Peyer's patch (tissue), 4 donors: ENCODE results near the gene UBXN11.

Experiments
- CTCF ChIP-seq, 6 experiments: fragments of 450-650 bp in 4 of 6; fragments of 200-600 bp in 2 of 6; sonication (generic) in 1 of 6; IDR thresholded peaks; one replicate each; pipeline ENCODE4 v1.5.1; 2017 to 2019; ENCODE audit warnings: antibody characterized with exemption in 6 of 6, mild to moderate bottlenecking in 3 of 6, moderate library complexity in 1 of 6
- POLR2A ChIP-seq, 2 donors: fragments of 450-650 bp; IDR thresholded peaks; one replicate each; pipeline ENCODE4 v1.5.1; 2017; ENCODE audit warnings: antibody characterized with exemption in 2 of 2, mild to moderate bottlenecking in 2 of 2, moderate library complexity in 2 of 2

GRCh38 chr1:26340047-26340481 is 33.6 kb upstream of the UBXN11 start:
- no peak for TF ChIP-seq CTCF (IDR thresholded peaks at IDR 0.05)
- TF ChIP-seq POLR2A (IDR thresholded peaks at IDR 0.05) = no peak
